Activated CD4-positive, alpha-beta T cell treated with anti-CD3 and anti-CD28 coated beads, Interleukin-2, Interleukin-6, amounts not matched to agents 100 ng/mL and 50 ng/mL, durations not matched to agents 16 hours and 8 hours (primary cell): ENCODE measurements around the gene NFIC.

Experiments used
- DNase-seq: peaks from one replicate; pipeline ENCODE4 v3.0.0-alpha.2; 2020

Gene NFIC

GRCh38 chr19:3513229-3514140 lies 147.1 kb downstream of the NFIC start:
- no peak for DNase-seq

- DNase-seq = no peak
Measured at GRCh38 chr19:3514930-3515329, 148.5 kb downstream of the NFIC start.

GRCh38 chr19:3515891-3516422 lies 149.6 kb downstream of the NFIC start:
- DNase-seq = no peak

- no peak for DNase-seq
Measured at GRCh38 chr19:3516675-3517207, 150.4 kb downstream of the NFIC start.

- no peak for DNase-seq
Measured at GRCh38 chr19:3517638-3518037, 151.3 kb downstream of the NFIC start.

- DNase-seq = no peak
Measured at GRCh38 chr19:3518255-3518654, 151.9 kb downstream of the NFIC start.

- DNase-seq = no peak
Measured at GRCh38 chr19:3518659-3519058, 152.3 kb downstream of the NFIC start.
